Measurements from ENCODE around the gene TTYH1. TPM values are rescaled to one million over a fixed set of nuclear protein-coding genes. Genes with fewer than 3 reads are reported as not detected.

Gene TTYH1
- total and polyA plus RNA-seq, 2 donors (not counting 1 experiment from before 2014, with no cell fraction given): not detected

- Histone ChIP-seq H3K9ac (ENCODE audit: insufficient read depth, low read length) (no peak overlapping the region), H3K27me3 (ENCODE audit: control insufficient read depth, insufficient read depth, low read length) (no peaks in the 10 kb centered on the region), H3K79me2 (ENCODE audit: control insufficient read depth, insufficient read depth, low read length) (no peaks in the 10 kb centered on the region), H4K20me1 (ENCODE audit: control insufficient read depth, extremely low read depth, insufficient read depth, low read length) (no peaks in the 10 kb centered on the region), H3K4me1 (ENCODE audit: control insufficient read depth, extremely low read depth, insufficient read depth, low read length) (no peaks in the 10 kb centered on the region), H3K4me2 (ENCODE audit: extremely low read depth, insufficient read depth, low read length) (no peak overlapping the region), H3K27ac (ENCODE audit: insufficient read depth, low read length) (no peak overlapping the region), H3K4me3 (replicated peaks in 1 of 4; ENCODE audit: control extremely low read depth in 1 of 4, insufficient read depth in 1 of 4, low read depth in 3 of 4, low read length in 4 of 4) (no peak overlapping the region), H3K9me3 (ENCODE audit: control insufficient read depth, insufficient read depth, low read depth, low read length) (no peaks in the 10 kb centered on the region), H2AFZ (ENCODE audit: low read length) (no peak overlapping the region), H3K36me3 (ENCODE audit: control insufficient read depth, insufficient read depth, low read length) (no peaks in the 10 kb centered on the region)
- DNase-seq (ENCODE audit: low read depth in 2 of 2): no peak
- TF ChIP-seq CTCF (conservative IDR thresholded peaks at IDR 0.05 in 1 of 2, IDR thresholded peaks at IDR 0.05 in 1 of 2; ENCODE audit: low read depth in 1 of 2, low read length in 2 of 2) (no peak), EZH2 (IDR thresholded peaks at IDR 0.05; ENCODE audit: low read length, missing control alignments) (no peak)
These were observed 13.3 kb downstream of the TTYH1 start for GRCh38 chr19:54428323-54429175.

- Histone ChIP-seq H3K9ac (ENCODE audit: insufficient read depth, low read length) (no peak overlapping the region), H3K79me2 (ENCODE audit: control insufficient read depth, insufficient read depth, low read length) (no peaks in the 10 kb centered on the region), H3K4me2 (ENCODE audit: extremely low read depth, insufficient read depth, low read length) (no peak overlapping the region), H3K36me3 (ENCODE audit: control insufficient read depth, insufficient read depth, low read length) (no peaks in the 10 kb centered on the region), H3K9me3 (ENCODE audit: control insufficient read depth, insufficient read depth, low read depth, low read length) (no peaks in the 10 kb centered on the region), H2AFZ (ENCODE audit: low read length) (no peak overlapping the region), H3K4me3 (replicated peaks in 1 of 4; ENCODE audit: control extremely low read depth in 1 of 4, insufficient read depth in 1 of 4, low read depth in 3 of 4, low read length in 4 of 4) (no peak overlapping the region), H4K20me1 (ENCODE audit: control insufficient read depth, extremely low read depth, insufficient read depth, low read length) (no peaks in the 10 kb centered on the region), H3K4me1 (ENCODE audit: control insufficient read depth, extremely low read depth, insufficient read depth, low read length) (no peaks in the 10 kb centered on the region), H3K27me3 (ENCODE audit: control insufficient read depth, insufficient read depth, low read length) (no peaks in the 10 kb centered on the region), H3K27ac (ENCODE audit: insufficient read depth, low read length) (no peak overlapping the region)
- no peak for DNase-seq (ENCODE audit: low read depth in 2 of 2)
- TF ChIP-seq EZH2 (IDR thresholded peaks at IDR 0.05; ENCODE audit: low read length, missing control alignments) (no peak), CTCF (conservative IDR thresholded peaks at IDR 0.05 in 1 of 2, IDR thresholded peaks at IDR 0.05 in 1 of 2; ENCODE audit: low read depth in 1 of 2, low read length in 2 of 2) (no peak)
These were observed 13.9 kb downstream of the TTYH1 start for GRCh38 chr19:54429176-54429495.

GRCh38 chr19:54429545-54430227, 14.4 kb downstream of the TTYH1 start:
- H3K27ac ChIP-seq (ENCODE audit: insufficient read depth, low read length): no peak overlapping the region
- H3K36me3 ChIP-seq (ENCODE audit: control insufficient read depth, insufficient read depth, low read length): no peaks in the 10 kb centered on the region
- no peaks in the 10 kb centered on the region for H3K27me3 ChIP-seq (ENCODE audit: control insufficient read depth, insufficient read depth, low read length)
- H3K9me3 ChIP-seq (ENCODE audit: control insufficient read depth, insufficient read depth, low read depth, low read length): no peaks in the 10 kb centered on the region
- no peak for TF ChIP-seq EZH2 (IDR thresholded peaks at IDR 0.05; ENCODE audit: low read length, missing control alignments)
- no peak for TF ChIP-seq CTCF (conservative IDR thresholded peaks at IDR 0.05 in 1 of 2, IDR thresholded peaks at IDR 0.05 in 1 of 2; ENCODE audit: low read depth in 1 of 2, low read length in 2 of 2)
- no peak overlapping the region for H3K4me2 ChIP-seq (ENCODE audit: extremely low read depth, insufficient read depth, low read length)
- no peaks in the 10 kb centered on the region for H4K20me1 ChIP-seq (ENCODE audit: control insufficient read depth, extremely low read depth, insufficient read depth, low read length)
- no peak overlapping the region for H3K9ac ChIP-seq (ENCODE audit: insufficient read depth, low read length)
- no peaks in the 10 kb centered on the region for H3K4me1 ChIP-seq (ENCODE audit: control insufficient read depth, extremely low read depth, insufficient read depth, low read length)
- H3K4me3 ChIP-seq (replicated peaks in 1 of 4; ENCODE audit: control extremely low read depth in 1 of 4, insufficient read depth in 1 of 4, low read depth in 3 of 4, low read length in 4 of 4): no peak overlapping the region
- H2AFZ ChIP-seq (ENCODE audit: low read length): no peak overlapping the region
- DNase-seq (ENCODE audit: low read depth in 2 of 2): no peak
- H3K79me2 ChIP-seq (ENCODE audit: control insufficient read depth, insufficient read depth, low read length): no peaks in the 10 kb centered on the region

Data from fibroblast of lung (primary cell).